ENCODE data around the gene ABHD14A. TPM values are rescaled to one million over a fixed set of nuclear protein-coding genes. Genes with fewer than 3 reads are reported as not detected.

The ABHD14A gene
- total and polyA plus RNA-seq, 2 of the 13 experiments (the other 11 are each of a cell fraction or from before 2014, with no cell fraction given), result 29.5 to 46.9 TPM

GRCh38 chr3:51982352-51982837 lies 7.5 kb downstream of the ABHD14A start (continued):
- TF ChIP-seq, protein P1, sequence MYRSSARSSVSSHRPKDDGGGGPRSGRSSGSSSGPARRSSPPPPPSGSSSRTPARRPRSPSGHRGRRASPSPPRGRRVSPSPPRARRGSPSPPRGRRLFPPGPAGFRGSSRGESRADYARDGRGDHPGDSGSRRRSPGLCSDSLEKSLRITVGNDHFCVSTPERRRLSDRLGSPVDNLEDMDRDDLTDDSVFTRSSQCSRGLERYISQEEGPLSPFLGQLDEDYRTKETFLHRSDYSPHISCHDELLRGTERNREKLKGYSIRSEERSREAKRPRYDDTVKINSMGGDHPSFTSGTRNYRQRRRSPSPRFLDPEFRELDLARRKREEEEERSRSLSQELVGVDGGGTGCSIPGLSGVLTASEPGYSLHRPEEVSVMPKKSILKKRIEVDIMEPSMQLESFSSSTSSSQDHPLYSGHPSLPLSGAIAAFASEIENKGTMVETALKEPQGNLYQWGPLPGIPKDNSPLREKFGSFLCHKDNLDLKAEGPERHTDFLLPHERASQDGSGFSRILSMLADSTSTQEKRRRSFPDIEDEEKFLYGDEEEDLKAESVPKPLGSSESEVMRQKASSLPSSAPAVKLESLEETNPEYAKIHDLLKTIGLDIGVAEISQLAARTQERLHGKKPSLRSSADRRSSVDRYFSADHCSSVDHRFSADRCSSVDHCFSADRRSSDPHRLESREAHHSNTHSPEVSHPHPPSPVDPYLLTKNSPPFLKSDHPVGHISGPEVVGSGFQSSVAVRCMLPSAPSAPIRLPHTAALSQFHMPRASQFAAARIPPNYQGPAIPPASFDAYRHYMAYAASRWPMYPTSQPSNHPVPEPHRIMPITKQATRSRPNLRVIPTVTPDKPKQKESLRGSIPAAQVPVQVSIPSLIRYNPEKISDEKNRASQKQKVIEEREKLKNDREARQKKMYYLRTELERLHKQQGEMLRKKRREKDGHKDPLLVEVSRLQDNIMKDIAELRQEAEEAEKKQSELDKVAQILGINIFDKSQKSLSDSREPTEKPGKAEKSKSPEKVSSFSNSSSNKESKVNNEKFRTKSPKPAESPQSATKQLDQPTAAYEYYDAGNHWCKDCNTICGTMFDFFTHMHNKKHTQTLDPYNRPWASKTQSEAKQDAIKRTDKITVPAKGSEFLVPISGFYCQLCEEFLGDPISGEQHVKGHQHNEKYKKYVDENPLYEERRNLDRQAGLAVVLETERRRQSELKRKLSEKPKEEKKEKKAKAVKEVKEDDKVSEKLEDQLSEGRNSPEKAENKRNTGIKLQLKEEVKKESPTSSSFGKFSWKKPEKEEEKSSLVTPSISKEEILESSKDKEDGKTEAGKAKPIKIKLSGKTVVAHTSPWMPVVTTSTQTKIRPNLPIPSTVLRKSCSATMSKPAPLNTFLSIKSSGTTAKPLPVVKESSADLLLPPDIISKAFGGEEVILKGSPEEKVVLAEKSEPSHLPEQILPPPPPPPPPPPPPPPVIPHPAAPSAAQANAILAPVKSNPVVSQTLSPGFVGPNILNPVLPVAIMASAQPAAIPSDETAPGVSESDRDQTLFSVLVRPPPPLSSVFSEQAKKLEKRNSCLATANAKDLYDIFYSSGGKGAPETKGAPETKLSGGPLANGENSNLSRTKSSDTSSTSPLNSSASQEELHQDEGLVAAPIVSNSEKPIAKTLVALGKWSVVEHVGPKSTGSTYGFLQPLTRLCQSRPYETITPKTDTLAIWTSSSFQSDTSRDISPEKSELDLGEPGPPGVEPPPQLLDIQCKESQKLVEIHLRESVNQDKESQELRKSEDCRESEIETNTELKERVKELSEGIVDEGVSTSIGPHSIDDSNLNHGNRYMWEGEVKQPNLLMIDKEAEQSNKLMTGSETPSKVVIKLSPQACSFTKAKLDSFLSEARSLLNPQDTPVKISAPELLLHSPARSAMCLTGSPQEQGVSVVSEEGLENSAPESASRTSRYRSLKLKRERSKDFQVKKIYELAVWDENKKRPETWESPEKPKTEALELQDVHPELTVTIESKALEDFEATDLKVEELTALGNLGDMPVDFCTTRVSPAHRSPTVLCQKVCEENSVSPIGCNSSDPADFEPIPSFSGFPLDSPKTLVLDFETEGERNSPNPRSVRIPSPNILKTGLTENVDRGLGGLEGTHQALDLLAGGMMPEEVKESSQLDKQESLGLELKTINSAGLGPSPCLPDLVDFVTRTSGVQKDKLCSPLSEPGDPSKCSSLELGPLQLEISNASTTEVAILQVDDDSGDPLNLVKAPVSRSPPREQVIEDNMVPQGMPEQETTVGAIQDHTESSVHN (CRISPR knock-in tag; IDR thresholded peaks at IDR 0.05), result no peak
- TF ChIP-seq NFYC (CRISPR knock-in tag; IDR thresholded peaks at IDR 0.05) (no peak), ZEB1 (IDR thresholded peaks at IDR 0.05; ENCODE audit: insufficient replicate concordance, low read depth) (peak; percentile 81), BRCA1 (CRISPR knock-in tag; IDR thresholded peaks at IDR 0.05) (no peak), MTF1 (CRISPR knock-in tag; IDR thresholded peaks at IDR 0.05) (no peak), ATF7 (IDR thresholded peaks at IDR 0.05) (no peak), ATF7 (CRISPR knock-in tag; IDR thresholded peaks at IDR 0.05) (no peak), JUN (CRISPR knock-in tag; IDR thresholded peaks at IDR 0.05) (no peak), ZMYM2 (CRISPR knock-in tag; IDR thresholded peaks at IDR 0.05) (peak; percentile 83), IRF9 (CRISPR knock-in tag; IDR thresholded peaks at IDR 0.05; ENCODE audit: borderline replicate concordance) (no peak), ZNF782 (CRISPR knock-in tag; IDR thresholded peaks at IDR 0.05; ENCODE audit: borderline replicate concordance) (no peak), ZNF839 (CRISPR knock-in tag; IDR thresholded peaks at IDR 0.05; ENCODE audit: borderline replicate concordance) (no peak), SRY (CRISPR knock-in tag; IDR thresholded peaks at IDR 0.05) (no peak; the same call in 1 of the 2 replicates), NR2C2 (CRISPR knock-in tag; IDR thresholded peaks at IDR 0.05; ENCODE audit: borderline replicate concordance) (no peak; the same call in none of the 2 replicates), RXRA (CRISPR knock-in tag; IDR thresholded peaks at IDR 0.05) (peak; percentile 83), TCF7L2 (IDR thresholded peaks at IDR 0.05; ENCODE audit: low read depth, low read length) (no peak), PRMT3 (CRISPR knock-in tag; IDR thresholded peaks at IDR 0.05; ENCODE audit: borderline replicate concordance, low read depth) (no peak), CSRNP1 (CRISPR knock-in tag; IDR thresholded peaks at IDR 0.05) (no peak), FOXK1 (CRISPR knock-in tag; IDR thresholded peaks at IDR 0.05; ENCODE audit: borderline replicate concordance, low read depth) (no peak; the same call in none of the 2 replicates), HOXA9 (CRISPR knock-in tag; IDR thresholded peaks at IDR 0.05; ENCODE audit: borderline replicate concordance) (no peak), HCFC1 (IDR thresholded peaks at IDR 0.05; ENCODE audit: low read depth, low read length) (0 out of 2 replicates have a peak, but pooled peaks have one; percentile 7)

All from HepG2 (cell line).